Heart left ventricle (tissue), 16 donors: Measurements from ENCODE around the gene ESPNL. TPM values are rescaled to one million over a fixed set of nuclear protein-coding genes. Genes with fewer than 3 reads are reported as not detected.
A peak's percentile ranks its signal among the peaks of the same experiment; 100 is the strongest.

Source experiments
- ATAC-seq, 4 donors: fragments of 200-7000 bp; cut with Tn5 transposase; one replicate each; pipeline ENCODE4 v1.9.1; 2020 to 2022; ENCODE audit warnings: moderate library complexity in 4 of 4, mild to moderate bottlenecking in 3 of 4, moderate number of reproducible peaks in 1 of 4
- DNase-seq, 5 donors: peaks; one replicate each; pipeline ENCODE4 v3.0.0-alpha.2; 2020
- H3K27ac ChIP-seq, 12 donors: fragments of 200-600 bp; sonication (generic) in 4 of 12; one replicate each; pipeline versions ENCODE4 v1.5.0 to v1.8.0; 2016 to 2022; ENCODE audit warnings: mild to moderate bottlenecking in 2 of 12
- H3K27me3 ChIP-seq, 9 donors: fragments of 200-600 bp; sonication (generic) in 2 of 9; one replicate each; pipeline versions ENCODE4 v1.5.1 to v1.8.0; 2016 to 2022; ENCODE audit warnings: mild to moderate bottlenecking in 3 of 9
- H3K36me3 ChIP-seq, 9 donors: fragments of 200-600 bp; sonication (generic) in 2 of 9; one replicate each; pipeline versions ENCODE4 v1.5.0 to v1.8.0; 2018 to 2022; ENCODE audit warnings: mild to moderate bottlenecking in 2 of 9
- H3K4me1 ChIP-seq, 12 donors: fragments of 200-600 bp; sonication (generic) in 4 of 12; one replicate each; pipeline versions ENCODE4 v1.5.0 to v1.8.0; 2016 to 2022; ENCODE audit warnings: mild to moderate bottlenecking in 3 of 12
- H3K4me3 ChIP-seq, 12 donors: fragments of 200-600 bp; sonication (generic) in 4 of 12; one replicate each; pipeline versions ENCODE4 v1.5.0 to v1.8.0; 2017 to 2022; ENCODE audit warnings: mild to moderate bottlenecking in 9 of 12, moderate library complexity in 4 of 12
- H3K9me3 ChIP-seq, 12 donors: fragments of 200-600 bp; sonication (generic) in 4 of 12; one replicate each; pipeline versions ENCODE4 v1.5.0 to v1.8.0; 2016 to 2022; ENCODE audit warnings: mild to moderate bottlenecking in 1 of 12
- CTCF ChIP-seq, 12 donors: fragments of 200-600 bp; sonication (generic) in 4 of 12; IDR thresholded peaks; one replicate each; pipeline versions ENCODE4 v1.5.0 to v1.8.0; 2018 to 2022; ENCODE audit warnings: antibody characterized with exemption in 12 of 12, mild to moderate bottlenecking in 5 of 12
- POLR2A ChIP-seq, 2 donors: fragments of 450-650 bp; IDR thresholded peaks; one replicate each; pipeline ENCODE4 v1.6.1; 2017; ENCODE audit warnings: antibody characterized with exemption in 2 of 2, mild to moderate bottlenecking in 2 of 2, moderate library complexity in 2 of 2
- WGBS, 4 donors: extraction: QIAGEN DNeasy Blood & Tissue Kit in 2 of 4; methylation state at CpG; one replicate each; pipeline versions ENCODE4 v1.1.5 to v1.1.7; 2013 to 2018; 5-methylcytosine and 5-hydroxymethylcytosine counted together
- intact Hi-C, 10 donors: fragments of 100-400 bp; cut with DNase I; formaldehyde crosslinking; loops; one replicate each; pipeline versions ENCODE4 v1.11.1 to v1.14.2; 2022
- polyA plus RNA-seq, 2 donors: library from polyadenylated mRNA; stranded (reverse); fragments of 200-250 nt; gene quantifications; one replicate each; pipeline ENCODE4 v1.2.3, GENCODE V29; 2013
- total RNA-seq, 9 donors: library from RNA; depleted of rRNA in 2 of 9; stranded (reverse); fragments of >200 nt in 2 of 9; fragmentation: NEBNext Ultra II Directional in 3 of 9; extraction: Animal tissue kit (Norgen Biotek cat#: 25700) in 3 of 9; gene quantifications; one replicate each; pipeline versions ENCODE4 v1.1.0 to v1.2.4, GENCODE V29; 2016 to 2023
- donor health status: ischemic (EF 13 %, LVEDD 7.1; RV severe dilation, severe dysfunction).
- donor health status: healthy with polysubstance abuse.
- donor health status: DM: no; HTN: yes; CAD: no.
- donor health status: DM: no; HTN: no; CAD: no.
- donor health status: ischemic (EF 25% LVEDD 6.9; RV normal size, moderate dysfunction).
- donor health status: ischemic (EF 25% LVEDD 5.7; RV mildly dilated, moderate dysfunction).
- donor health status: healthy.
- donor health status: DM: yes; HTN: yes; CAD: no.
- donor health status: ischemic (EF 35%, LVEDD 5.7; RV mildly dilated, moderate dysfunction).
- donor health status: nonischemic (EF 11% LVEDD 7.7; RV severe dilation, severe dysfunction).
- donor health status: DM: yes; HTN: yes; CAD: no.
- donor health status: PGD.
- donor health status: ischemic (EF 29% LVEDD 5.4; RV normal size, mild dysfunction).
- donor health status: nonischemic (EF 23%, LVEDD 6.1; RV moderate dilation, normal function).

Gene ESPNL
- total and polyA plus RNA-seq, 11 donors: 0.05 to 1.2 (median 0.27) TPM; not detected in 2

DNA sequence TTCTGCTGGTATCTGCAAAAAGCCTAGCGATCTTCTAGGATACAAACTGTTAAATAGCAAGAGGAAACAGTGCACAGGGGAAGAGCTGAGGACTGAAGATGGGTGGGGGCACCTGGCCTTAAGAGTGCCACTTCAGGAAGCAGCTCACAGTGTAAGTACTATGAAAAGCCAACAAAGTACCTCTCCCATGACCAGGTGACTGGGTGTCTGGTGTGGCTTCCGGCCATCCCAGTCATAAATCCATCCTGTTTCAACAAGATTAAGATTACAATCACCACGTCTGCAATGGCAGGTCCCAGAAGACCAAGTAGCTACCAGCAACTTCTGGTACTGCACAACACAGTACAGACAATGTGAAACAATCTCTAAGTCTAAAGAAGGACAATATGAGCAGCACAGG lies 74.6 kb downstream of the ESPNL start:
- 79 to 93% (median 85%) methylated on average over 3 of the region's 3 CpGs for WGBS, 4 donors
- intact Hi-C loops: no loop called here
- ATAC-seq: no peak

GRCh38 chr2:238176613-238177012 lies 76.5 kb downstream of the ESPNL start:
- Histone ChIP-seq H3K27ac (no peak overlapping the region), H3K9me3 (no peaks in the 10 kb centered on the region), H3K36me3 (peaks cover 3 to 100% (median 97%) of the 10 kb centered on the region in 9 donors), H3K27me3 (no peaks in the 10 kb centered on the region), H3K4me3 (no peak overlapping the region), H3K4me1 (peaks cover 0 to 7% (median 0%) of the 10 kb centered on the region in 12 donors)
- no peak for ATAC-seq
- no peak for TF ChIP-seq POLR2A (IDR thresholded peaks at IDR 0.05)
- no peak for TF ChIP-seq CTCF (IDR thresholded peaks at IDR 0.05)
- intact Hi-C loops: no loop called here
- DNase-seq: no peak

More for the DNA sequence above, 74.6 kb downstream of the ESPNL start:
- H3K4me3 ChIP-seq: no peak overlapping the region
- TF ChIP-seq POLR2A (IDR thresholded peaks at IDR 0.05) (no peak), CTCF (IDR thresholded peaks at IDR 0.05) (no peak)
- DNase-seq: no peak
- no peaks in the 10 kb centered on the region for H3K27me3 ChIP-seq
- no peak overlapping the region for H3K27ac ChIP-seq
- H3K36me3 ChIP-seq: peaks cover 3 to 98% (median 97%) of the 10 kb centered on the region in 9 donors
- peaks cover 0 to 15% (median 3%) of the 10 kb centered on the region in 12 donors for H3K4me1 ChIP-seq
- H3K9me3 ChIP-seq: no peaks in the 10 kb centered on the region

- no peak overlapping the region for H3K4me3 ChIP-seq
- DNase-seq (no peak), ATAC-seq (no peak)
- H3K4me1 ChIP-seq: peaks cover 0 to 7% (median 0%) of the 10 kb centered on the region in 12 donors
- TF ChIP-seq POLR2A (IDR thresholded peaks at IDR 0.05): no peak
- no peak for TF ChIP-seq CTCF (IDR thresholded peaks at IDR 0.05)
- intact Hi-C loops: no loop called here
- no peaks in the 10 kb centered on the region for H3K27me3 ChIP-seq
- H3K36me3 ChIP-seq: peaks cover 3 to 100% (median 97%) of the 10 kb centered on the region in 9 donors
- H3K9me3 ChIP-seq: no peaks in the 10 kb centered on the region
- WGBS, 4 donors: 84 to 96% (median 95%) methylated on average over 5 of the region's 5 CpGs
- H3K27ac ChIP-seq: no peak overlapping the region
These were observed 80.4 kb downstream of the ESPNL start for GRCh38 chr2:238180554-238180953.

DNA sequence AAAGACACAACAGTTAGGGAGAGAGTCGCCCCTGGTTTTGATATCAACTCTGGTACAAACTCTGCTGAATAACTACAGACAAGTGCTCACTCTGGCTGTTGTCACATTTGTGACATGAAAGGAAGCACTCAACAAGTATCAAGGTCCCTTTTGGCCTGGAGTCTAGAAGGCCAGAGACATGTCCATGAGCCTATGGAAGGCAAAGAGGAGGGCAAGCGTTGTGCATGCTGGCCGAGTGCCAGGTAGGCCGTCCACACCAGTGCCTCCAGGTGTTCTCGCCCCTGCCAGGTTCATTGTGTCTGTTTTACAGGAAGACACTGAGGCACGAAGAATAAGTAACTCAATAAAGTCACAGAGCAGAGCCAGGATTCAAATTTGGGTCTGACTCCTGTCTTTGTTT lies 82.2 kb downstream of the ESPNL start:
- DNase-seq: no peak
- intact Hi-C loops: no loop called here
- no peak overlapping the region for H3K27ac ChIP-seq
- WGBS, 4 donors: 53 to 73% (median 66%) methylated on average over 6 of the region's 6 CpGs
- no peaks in the 10 kb centered on the region for H3K9me3 ChIP-seq
- TF ChIP-seq POLR2A (IDR thresholded peaks at IDR 0.05): no peak
- TF ChIP-seq CTCF (IDR thresholded peaks at IDR 0.05): no peak
- H3K27me3 ChIP-seq: no peaks in the 10 kb centered on the region
- H3K4me3 ChIP-seq: no peak overlapping the region
- H3K36me3 ChIP-seq: peaks cover 3 to 100% (median 100%) of the 10 kb centered on the region in 9 donors
- peaks cover 0 to 8% (median 0%) of the 10 kb centered on the region in 12 donors for H3K4me1 ChIP-seq
- peak in 1 of 4 donors; percentile 31 for ATAC-seq

Other genes with a start within 250 kb of the ESPNL start
- 100 to 1,000 TPM in 7 of 9 donors, 10 to 100 TPM in 2; 36.5 to 490 (median 201) TPM for gene RAMP1, start 240.7 kb upstream of the ESPNL start, total RNA-seq
- 1,000 to 10,000 TPM in 1 of 2 donors, 100 to 1,000 TPM in 1; 164 to 1,114 TPM for gene RAMP1, start 240.7 kb upstream of the ESPNL start, polyA plus RNA-seq
- 10 to 100 TPM; 54.2 to 73.8 (median 60.6) TPM for gene UBE2F, start 133.3 kb upstream of the ESPNL start, total RNA-seq
- 10 to 100 TPM; 56.4 to 83.4 TPM for gene UBE2F, start 133.3 kb upstream of the ESPNL start, polyA plus RNA-seq
- gene SCLY, start 39.3 kb upstream of the ESPNL start, total RNA-seq: 10 to 100 TPM in 6 of 9 donors, 1 to 10 TPM in 3; 8.1 to 14.3 (median 10.6) TPM
- gene SCLY, start 39.3 kb upstream of the ESPNL start, polyA plus RNA-seq: 10 to 100 TPM in 1 of 2 donors, 1 to 10 TPM in 1; 6.9 to 21.2 TPM
- gene KLHL30, start 38.3 kb downstream of the ESPNL start, total RNA-seq: 10 to 100 TPM; 19.8 to 43.7 (median 23.2) TPM
- gene KLHL30, start 38.3 kb downstream of the ESPNL start, polyA plus RNA-seq: 10 to 100 TPM in 1 of 2 donors, 1 to 10 TPM in 1; 5.1 to 10.7 TPM
- 1 to 10 TPM in 1 of 9 donors, under 1 TPM in 5, not detected in 3; 0.23 to 1.8 (median 0.65) TPM for gene ERFE, start 58.6 kb downstream of the ESPNL start, total RNA-seq
- under 1 TPM; 0.08 to 0.36 TPM for gene ERFE, start 58.6 kb downstream of the ESPNL start, polyA plus RNA-seq
- 10 to 100 TPM; 12.4 to 27.7 (median 23.4) TPM for gene ILKAP, start 103.4 kb downstream of the ESPNL start, total RNA-seq
- gene ILKAP, start 103.4 kb downstream of the ESPNL start, polyA plus RNA-seq: 10 to 100 TPM; 33.7 to 41.7 TPM
- gene HES6, start 139.7 kb downstream of the ESPNL start, total RNA-seq: 1 to 10 TPM in 8 of 9 donors, under 1 TPM in 1; 0.45 to 5.9 (median 2.5) TPM
- 1 to 10 TPM; 3.7 to 9.1 TPM for gene HES6, start 139.7 kb downstream of the ESPNL start, polyA plus RNA-seq
- gene PER2, start 188.3 kb downstream of the ESPNL start, total RNA-seq: 10 to 100 TPM in 2 of 9 donors, 1 to 10 TPM in 7; 1.6 to 17.1 (median 5.4) TPM
- gene PER2, start 188.3 kb downstream of the ESPNL start, polyA plus RNA-seq: 1 to 10 TPM; 2.2 TPM
- 10 to 100 TPM in 7 of 9 donors, 1 to 10 TPM in 2; 3.8 to 20.3 (median 13.8) TPM for gene TRAF3IP1, start 220.2 kb downstream of the ESPNL start, total RNA-seq
- 1 to 10 TPM; 6.3 to 7.8 TPM for gene TRAF3IP1, start 220.2 kb downstream of the ESPNL start, polyA plus RNA-seq